T follicular helper cell (primary cell): ENCODE measurements around the gene MSX1.

Experiments used
- DNase-seq: peaks from one replicate; pipeline ENCODE4 v3.0.0-alpha.2; 2020; ENCODE audit warnings: low read depth

The MSX1 gene

GRCh38 chr4:4869731-4870571 is 10.5 kb downstream of the MSX1 start:
- DNase-seq = no peak

- DNase-seq = no peak
Observed at GRCh38 chr4:4870576-4871241, 11.2 kb downstream of the MSX1 start.

GRCh38 chr4:4871242-4871572 is 11.7 kb downstream of the MSX1 start:
- no peak for DNase-seq

GRCh38 chr4:4871573-4872313 is 12.3 kb downstream of the MSX1 start:
- no peak for DNase-seq

GRCh38 chr4:4872314-4872903 is 12.9 kb downstream of the MSX1 start:
- no peak for DNase-seq

GRCh38 chr4:4873203-4873602 is 13.7 kb downstream of the MSX1 start:
- no peak for DNase-seq

GRCh38 chr4:4874254-4874653 is 14.8 kb downstream of the MSX1 start:
- DNase-seq = no peak

GRCh38 chr4:4875147-4875546 is 15.7 kb downstream of the MSX1 start:
- no peak for DNase-seq

- no peak for DNase-seq
Observed at GRCh38 chr4:4875611-4876010, 16.1 kb downstream of the MSX1 start.

- no peak for DNase-seq
Observed at GRCh38 chr4:4876945-4877661, 17.6 kb downstream of the MSX1 start.

- DNase-seq = no peak
Observed at GRCh38 chr4:4880492-4880891, 21.0 kb downstream of the MSX1 start.

GRCh38 chr4:4881432-4881831 is 22.0 kb downstream of the MSX1 start:
- no peak for DNase-seq

- DNase-seq = no peak
Observed at GRCh38 chr4:4884611-4885010, 25.1 kb downstream of the MSX1 start.

- no peak for DNase-seq
Observed at GRCh38 chr4:4887426-4887825, 28.0 kb downstream of the MSX1 start.

- no peak for DNase-seq
Observed at GRCh38 chr4:4888695-4889094, 29.2 kb downstream of the MSX1 start.

- no peak for DNase-seq
Observed at GRCh38 chr4:4889781-4890180, 30.3 kb downstream of the MSX1 start.

- no peak for DNase-seq
Observed at GRCh38 chr4:4890574-4891255, 31.2 kb downstream of the MSX1 start.

GRCh38 chr4:4893721-4894120 is 34.3 kb downstream of the MSX1 start:
- no peak for DNase-seq

- no peak for DNase-seq
Observed at GRCh38 chr4:4899202-4899925, 39.9 kb downstream of the MSX1 start.

- DNase-seq = no peak
Observed at GRCh38 chr4:4901877-4902276, 42.4 kb downstream of the MSX1 start.

GRCh38 chr4:4912155-4912554 is 52.7 kb downstream of the MSX1 start:
- no peak for DNase-seq
